SK-N-SH treated with all-trans-retinoic acid at 6 μM for 48 hours (cell line): Measurements from ENCODE around the gene AIG1.

Source experiments
- ATAC-seq: fragments of 200-7000 bp; cut with Tn5 transposase; 3 replicates; pipeline ENCODE4 v1.9.1; 2020; ENCODE audit warnings: mild to moderate bottlenecking, moderate library complexity
- ARNTL ChIP-seq: fragments of 450-650 bp; formaldehyde crosslinking; IDR thresholded peaks from 2 replicates; pipeline ENCODE4 v1.5.0; 2020; ENCODE audit warnings: low read depth, mild to moderate bottlenecking, moderate library complexity, borderline replicate concordance
- BACH2 ChIP-seq: fragments of 250-450 bp; sonication (Bioruptor Pico); IDR thresholded peaks from 2 replicates; pipeline ENCODE4 v1.9.0; 2021; ENCODE audit warnings: mild to moderate bottlenecking, borderline replicate concordance
- CSDC2 ChIP-seq: fragments of 250-450 bp; sonication (Bioruptor Pico); IDR thresholded peaks from 2 replicates; pipeline ENCODE4 v1.5.0; 2020; ENCODE audit warnings: mild to moderate bottlenecking, moderate library complexity
- CSRNP3 ChIP-seq: fragments of 250-450 bp; sonication (Bioruptor Pico); IDR thresholded peaks from 2 replicates; pipeline ENCODE4 v1.5.1; 2021; ENCODE audit warnings: mild to moderate bottlenecking, moderate library complexity
- ESRRG ChIP-seq: fragments of 250-450 bp; sonication (Bioruptor Pico); IDR thresholded peaks from 2 replicates; pipeline ENCODE4 v1.6.1; 2021; ENCODE audit warnings: mild to moderate bottlenecking
- GLIS3 ChIP-seq: fragments of 250-450 bp; sonication (Bioruptor Pico); IDR thresholded peaks from 2 replicates; pipeline ENCODE4 v1.5.0; 2020; ENCODE audit warnings: mild to moderate bottlenecking, moderate library complexity
- ISL1 ChIP-seq: fragments of 250-450 bp; sonication (Bioruptor Pico); IDR thresholded peaks from 2 replicates; pipeline ENCODE4 v2.1.2; 2022; ENCODE audit warnings: mild to moderate bottlenecking, moderate library complexity
- OSR1 ChIP-seq: fragments of 250-450 bp; sonication (Bioruptor Pico); IDR thresholded peaks from 2 replicates; pipeline ENCODE4 v1.8.0; 2022; ENCODE audit warnings: moderate library complexity, mild to moderate bottlenecking, inconsistent platforms
- POU6F1 ChIP-seq: fragments of 250-450 bp; sonication (Bioruptor Pico); IDR thresholded peaks from 2 replicates; pipeline ENCODE4 v1.8.0; 2021; ENCODE audit warnings: low read depth, mild to moderate bottlenecking, moderate library complexity, borderline replicate concordance
- PPARA ChIP-seq: fragments of 250-450 bp; sonication (Bioruptor Pico); IDR thresholded peaks from 2 replicates; pipeline ENCODE4 v1.5.0; 2020; ENCODE audit warnings: mild to moderate bottlenecking, borderline replicate concordance
- RARB ChIP-seq: fragments of 250-450 bp; sonication (Bioruptor Pico); IDR thresholded peaks from 2 replicates; pipeline ENCODE4 v1.8.0; 2021; ENCODE audit warnings: mild to moderate bottlenecking, moderate library complexity
- SNAI2 ChIP-seq: fragments of 250-450 bp; sonication (Bioruptor Pico); IDR thresholded peaks from 2 replicates; pipeline ENCODE4 v1.5.0; 2020; ENCODE audit warnings: mild to moderate bottlenecking, moderate library complexity
- TCF4 ChIP-seq: fragments of 250-450 bp; sonication (Bioruptor Pico); IDR thresholded peaks from 2 replicates; pipeline ENCODE4 v1.8.0; 2021; ENCODE audit warnings: mild to moderate bottlenecking, moderate library complexity, borderline replicate concordance
- TOX ChIP-seq: fragments of 250-450 bp; sonication (Bioruptor Pico); IDR thresholded peaks from 2 replicates; pipeline ENCODE4 v1.8.0; 2021; ENCODE audit warnings: mild to moderate bottlenecking, moderate library complexity, borderline replicate concordance
- ZC3H10 ChIP-seq: fragments of 250-450 bp; sonication (Bioruptor Pico); IDR thresholded peaks from 2 replicates; pipeline ENCODE4 v1.5.1; 2021; ENCODE audit warnings: mild to moderate bottlenecking, moderate library complexity
- ZFP3 ChIP-seq: fragments of 250-450 bp; sonication (Bioruptor Pico); IDR thresholded peaks from 2 replicates; pipeline ENCODE4 v1.5.0; 2020; ENCODE audit warnings: mild to moderate bottlenecking, moderate library complexity
- ZFP30 ChIP-seq: fragments of 450-650 bp; formaldehyde crosslinking; IDR thresholded peaks from 2 replicates; pipeline ENCODE4 v1.5.0; 2022; ENCODE audit warnings: mild to moderate bottlenecking, moderate library complexity
- ZNF565 ChIP-seq: fragments of 450-650 bp; formaldehyde crosslinking; conservative IDR thresholded peaks from 2 replicates; pipeline ENCODE4 v1.5.0; 2020; ENCODE audit warnings: low read depth, mild to moderate bottlenecking, moderate library complexity
- ZNF70 ChIP-seq: fragments of 450-650 bp; formaldehyde crosslinking; IDR thresholded peaks from 2 replicates; pipeline ENCODE4 v1.5.0; 2020; ENCODE audit warnings: mild to moderate bottlenecking, moderate library complexity
- ZNF8 ChIP-seq: fragments of 450-650 bp; formaldehyde crosslinking; IDR thresholded peaks from 2 replicates; pipeline ENCODE4 v1.5.0; 2020; ENCODE audit warnings: mild to moderate bottlenecking, moderate library complexity
- TF ChIP-seq, protein P1 (sequence below): fragments of 250-450 bp; sonication (Bioruptor Pico); IDR thresholded peaks from 2 replicates; pipeline ENCODE4 v1.5.0; 2020; ENCODE audit warnings: mild to moderate bottlenecking, moderate library complexity
- TF ChIP-seq, protein P2 (sequence below): fragments of 250-450 bp; sonication (Bioruptor Pico); IDR thresholded peaks from 2 replicates; pipeline ENCODE4 v1.5.1; 2020; ENCODE audit warnings: low read depth, mild to moderate bottlenecking, moderate library complexity

The AIG1 gene

GRCh38 chr6:143087856-143088255, 27.2 kb downstream of the AIG1 start:
- no peak for TF ChIP-seq ZC3H10
- no peak for TF ChIP-seq ZFP30 (CRISPR knock-in tag)
- TF ChIP-seq ZNF565 = no peak
- TF ChIP-seq OSR1 (CRISPR knock-in tag) = no peak
- TF ChIP-seq, protein P1, sequence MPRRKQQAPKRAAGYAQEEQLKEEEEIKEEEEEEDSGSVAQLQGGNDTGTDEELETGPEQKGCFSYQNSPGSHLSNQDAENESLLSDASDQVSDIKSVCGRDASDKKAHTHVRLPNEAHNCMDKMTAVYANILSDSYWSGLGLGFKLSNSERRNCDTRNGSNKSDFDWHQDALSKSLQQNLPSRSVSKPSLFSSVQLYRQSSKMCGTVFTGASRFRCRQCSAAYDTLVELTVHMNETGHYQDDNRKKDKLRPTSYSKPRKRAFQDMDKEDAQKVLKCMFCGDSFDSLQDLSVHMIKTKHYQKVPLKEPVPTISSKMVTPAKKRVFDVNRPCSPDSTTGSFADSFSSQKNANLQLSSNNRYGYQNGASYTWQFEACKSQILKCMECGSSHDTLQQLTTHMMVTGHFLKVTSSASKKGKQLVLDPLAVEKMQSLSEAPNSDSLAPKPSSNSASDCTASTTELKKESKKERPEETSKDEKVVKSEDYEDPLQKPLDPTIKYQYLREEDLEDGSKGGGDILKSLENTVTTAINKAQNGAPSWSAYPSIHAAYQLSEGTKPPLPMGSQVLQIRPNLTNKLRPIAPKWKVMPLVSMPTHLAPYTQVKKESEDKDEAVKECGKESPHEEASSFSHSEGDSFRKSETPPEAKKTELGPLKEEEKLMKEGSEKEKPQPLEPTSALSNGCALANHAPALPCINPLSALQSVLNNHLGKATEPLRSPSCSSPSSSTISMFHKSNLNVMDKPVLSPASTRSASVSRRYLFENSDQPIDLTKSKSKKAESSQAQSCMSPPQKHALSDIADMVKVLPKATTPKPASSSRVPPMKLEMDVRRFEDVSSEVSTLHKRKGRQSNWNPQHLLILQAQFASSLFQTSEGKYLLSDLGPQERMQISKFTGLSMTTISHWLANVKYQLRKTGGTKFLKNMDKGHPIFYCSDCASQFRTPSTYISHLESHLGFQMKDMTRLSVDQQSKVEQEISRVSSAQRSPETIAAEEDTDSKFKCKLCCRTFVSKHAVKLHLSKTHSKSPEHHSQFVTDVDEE (CRISPR knock-in tag) = no peak
- no peak for TF ChIP-seq ZFP3 (CRISPR knock-in tag)
- no peak for TF ChIP-seq TOX (CRISPR knock-in tag)
- no peak for ATAC-seq

- no peak for ATAC-seq
Measured at GRCh38 chr6:143090314-143091044, 29.8 kb downstream of the AIG1 start.

DNA sequence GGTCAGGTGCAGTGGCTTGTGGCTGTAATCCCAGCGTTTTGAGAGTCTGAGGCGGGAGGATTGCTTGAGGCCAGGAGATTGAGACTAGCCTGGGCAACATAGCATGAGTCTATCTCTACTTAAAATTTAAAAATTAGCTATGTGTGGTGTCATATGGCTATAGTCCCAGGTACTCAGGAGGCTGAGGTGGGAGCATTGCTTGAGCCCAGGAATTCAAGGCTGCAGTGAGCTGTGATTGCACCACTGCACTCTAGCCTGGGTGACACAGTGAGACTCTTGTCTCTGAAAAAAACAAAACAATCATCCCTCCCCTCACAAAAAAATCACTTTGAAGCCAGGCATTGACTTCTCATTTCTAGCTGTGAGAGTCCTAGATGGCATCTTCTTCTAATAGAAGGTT, 32.1 kb downstream of the AIG1 start:
- TF ChIP-seq POU6F1 (CRISPR knock-in tag) (no peak), ZC3H10 (no peak), ZNF8 (no peak), RARB (no peak), CSRNP3 (CRISPR knock-in tag) (no peak), ZNF70 (CRISPR knock-in tag) (no peak), PPARA (no peak), BACH2 (CRISPR knock-in tag) (no peak), ESRRG (CRISPR knock-in tag) (no peak), ISL1 (no peak), TCF4 (CRISPR knock-in tag) (no peak), CSDC2 (CRISPR knock-in tag) (no peak)
- ATAC-seq = no peak

More at GRCh38 chr6:143090314-143091044, 29.8 kb downstream of the AIG1 start:
- no peak for TF ChIP-seq ISL1
- no peak for TF ChIP-seq OSR1 (CRISPR knock-in tag)
- TF ChIP-seq ZFP30 (CRISPR knock-in tag) = no peak
- TF ChIP-seq, protein P2, sequence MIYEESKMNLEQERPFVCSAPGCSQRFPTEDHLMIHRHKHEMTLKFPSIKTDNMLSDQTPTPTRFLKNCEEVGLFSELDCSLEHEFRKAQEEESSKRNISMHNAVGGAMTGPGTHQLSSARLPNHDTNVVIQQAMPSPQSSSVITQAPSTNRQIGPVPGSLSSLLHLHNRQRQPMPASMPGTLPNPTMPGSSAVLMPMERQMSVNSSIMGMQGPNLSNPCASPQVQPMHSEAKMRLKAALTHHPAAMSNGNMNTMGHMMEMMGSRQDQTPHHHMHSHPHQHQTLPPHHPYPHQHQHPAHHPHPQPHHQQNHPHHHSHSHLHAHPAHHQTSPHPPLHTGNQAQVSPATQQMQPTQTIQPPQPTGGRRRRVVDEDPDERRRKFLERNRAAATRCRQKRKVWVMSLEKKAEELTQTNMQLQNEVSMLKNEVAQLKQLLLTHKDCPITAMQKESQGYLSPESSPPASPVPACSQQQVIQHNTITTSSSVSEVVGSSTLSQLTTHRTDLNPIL = no peak
- TF ChIP-seq CSDC2 (CRISPR knock-in tag) = no peak
- no peak for TF ChIP-seq TOX (CRISPR knock-in tag)
- TF ChIP-seq SNAI2 (CRISPR knock-in tag) = no peak
- TF ChIP-seq ZNF70 (CRISPR knock-in tag) = no peak
- TF ChIP-seq POU6F1 (CRISPR knock-in tag) = no peak
- TF ChIP-seq ZC3H10 = no peak
- TF ChIP-seq, protein P1 (CRISPR knock-in tag) = no peak
- no peak for TF ChIP-seq ZFP3 (CRISPR knock-in tag)
- TF ChIP-seq GLIS3 (CRISPR knock-in tag) = no peak
- no peak for TF ChIP-seq BACH2 (CRISPR knock-in tag)
- no peak for TF ChIP-seq ZNF565
- TF ChIP-seq RARB = no peak
- no peak for TF ChIP-seq ARNTL (CRISPR knock-in tag)
